ENCODE data around the gene ATP11B.
A peak's percentile ranks its signal among the peaks of the same experiment; 100 is the strongest.

The ATP11B gene

GRCh38 chr3:182792901-182793662 is at the start of gene ATP11B:
Gene ATP11B, plus strand, starts transcription at chr3:182793504. Its CDS starts 256 bp downstream, at chr3:182793760.
- DNase-seq (ENCODE audit: low read depth): peak; percentile 40
- no peak for TF ChIP-seq CTCF (conservative IDR thresholded peaks at IDR 0.05; ENCODE audit: low read length)
- peak within 1 kb of the TSS; percentile 94 for H3K4me3 ChIP-seq (ENCODE audit: low read length)

- no peak overlapping the region for H3K4me3 ChIP-seq (ENCODE audit: low read length)
- DNase-seq (ENCODE audit: low read depth): no peak
- no peak for TF ChIP-seq CTCF (conservative IDR thresholded peaks at IDR 0.05; ENCODE audit: low read length)
Measured at GRCh38 chr3:182746959-182747358, 46.3 kb upstream of the ATP11B start.

GRCh38 chr3:182755308-182755707 is 38.0 kb upstream of the ATP11B start:
- H3K4me3 ChIP-seq (ENCODE audit: low read length): no peak overlapping the region
- TF ChIP-seq CTCF (conservative IDR thresholded peaks at IDR 0.05; ENCODE audit: low read length): no peak
- peak; percentile 32 for DNase-seq (ENCODE audit: low read depth)

GRCh38 chr3:182755712-182756111 is 37.6 kb upstream of the ATP11B start:
- peak; percentile 1 for DNase-seq (ENCODE audit: low read depth)
- H3K4me3 ChIP-seq (ENCODE audit: low read length): no peak overlapping the region
- no peak for TF ChIP-seq CTCF (conservative IDR thresholded peaks at IDR 0.05; ENCODE audit: low read length)

- no peak for TF ChIP-seq CTCF (conservative IDR thresholded peaks at IDR 0.05; ENCODE audit: low read length)
- H3K4me3 ChIP-seq (ENCODE audit: low read length): no peak overlapping the region
- DNase-seq (ENCODE audit: low read depth): no peak
Measured at GRCh38 chr3:182760576-182761164, 32.6 kb upstream of the ATP11B start.

GRCh38 chr3:182763896-182764295 is 29.4 kb upstream of the ATP11B start:
- H3K4me3 ChIP-seq (ENCODE audit: low read length): no peak overlapping the region
- no peak for DNase-seq (ENCODE audit: low read depth)
- no peak for TF ChIP-seq CTCF (conservative IDR thresholded peaks at IDR 0.05; ENCODE audit: low read length)

GRCh38 chr3:182765287-182765686 is 28.0 kb upstream of the ATP11B start:
- TF ChIP-seq CTCF (conservative IDR thresholded peaks at IDR 0.05; ENCODE audit: low read length): no peak
- H3K4me3 ChIP-seq (ENCODE audit: low read length): no peak overlapping the region
- no peak for DNase-seq (ENCODE audit: low read depth)
